ENCODE measurements around the gene PDYN. TPM values are rescaled to one million over a fixed set of nuclear protein-coding genes. Genes with fewer than 3 reads are reported as not detected.

Gene PDYN
- total and polyA plus RNA-seq, 2 donors (not counting 1 experiment from before 2014, with no cell fraction given), result not detected

- Histone ChIP-seq H3K9me3 (ENCODE audit: control extremely low read depth in 1 of 3, control insufficient read depth in 2 of 3, insufficient read depth in 1 of 3, low read length in 2 of 3) (no peaks in the 10 kb centered on the region), H3K27me3 (replicated peaks in 1 of 4; ENCODE audit: control extremely low read depth in 1 of 4, control insufficient read depth in 3 of 4, insufficient read depth in 4 of 4, low read length in 3 of 4) (peaks cover 0 to 32% (median 14%) of the 10 kb centered on the region in 4 experiments), H3K27ac (ENCODE audit: low read length in 2 of 2) (no peak overlapping the region), H3K4me1 (ENCODE audit: control insufficient read depth in 2 of 2, insufficient read depth in 2 of 2, low read length in 2 of 2) (no peaks in the 10 kb centered on the region), H3K9ac (ENCODE audit: low read length) (no peak overlapping the region), H4K20me1 (ENCODE audit: control insufficient read depth, insufficient read depth, low read length, poor library complexity, severe bottlenecking) (no peaks in the 10 kb centered on the region), H3K79me2 (ENCODE audit: control insufficient read depth, insufficient read depth, low read length) (no peaks in the 10 kb centered on the region), H3K36me3 (replicated peaks in 1 of 2; ENCODE audit: control extremely low read depth in 1 of 2, control insufficient read depth in 1 of 2, extremely low read depth in 1 of 2, insufficient read depth in 2 of 2, low read length in 1 of 2) (no peaks in the 10 kb centered on the region), H3K4me3 (ENCODE audit: control extremely low read depth in 1 of 5, extremely low read depth in 1 of 5, insufficient read depth in 1 of 5, low read depth in 2 of 5, low read length in 4 of 5) (no peak overlapping the region), H2AFZ (ENCODE audit: insufficient read depth, low read depth, low read length, poor library complexity, severe bottlenecking) (no peak overlapping the region), H3K4me2 (replicated peaks; ENCODE audit: low read depth, low read length, poor library complexity, severe bottlenecking) (no peak overlapping the region)
- H3K27me3 Mint-ChIP-seq, result peaks cover 74% of the 10 kb centered on the region
- no peaks in the 10 kb centered on the region for H3K4me1 Mint-ChIP-seq
- no peaks in the 10 kb centered on the region for H3K9me3 Mint-ChIP-seq (ENCODE audit: insufficient read depth)
- intact Hi-C loops (cut with micrococcal nuclease), result no loop called here
- no peak overlapping the region for H3K27ac Mint-ChIP-seq
- H3K4me3 Mint-ChIP-seq, result no peak overlapping the region
- no peak for ATAC-seq (ENCODE audit: low read depth)
- ChIA-PET POLR2A (no interaction called here), CTCF (no interaction called here)
- TF ChIP-seq EZH2 (IDR thresholded peaks at IDR 0.05; ENCODE audit: borderline replicate concordance, insufficient read depth, low read depth, low read length, poor library complexity, severe bottlenecking) (no peak), CTCF (IDR thresholded peaks at IDR 0.05) (no peak)
- 96% methylated on average over 13 of the region's 14 CpGs for WGBS (ENCODE audit: insufficient coverage)
- no peak for DNase-seq
These were observed 769 bp upstream of the PDYN start for GRCh38 chr20:1994627-1995026.

GRCh38 chr20:1992359-1993110, 1.3 kb downstream of the PDYN start:
- Histone ChIP-seq H3K4me3 (ENCODE audit: control extremely low read depth in 1 of 5, extremely low read depth in 1 of 5, insufficient read depth in 1 of 5, low read depth in 2 of 5, low read length in 4 of 5) (no peak overlapping the region), H3K9me3 (ENCODE audit: control extremely low read depth in 1 of 3, control insufficient read depth in 2 of 3, insufficient read depth in 1 of 3, low read length in 2 of 3) (no peaks in the 10 kb centered on the region), H3K27me3 (replicated peaks in 1 of 4; ENCODE audit: control extremely low read depth in 1 of 4, control insufficient read depth in 3 of 4, insufficient read depth in 4 of 4, low read length in 3 of 4) (peaks cover 0 to 35% (median 14%) of the 10 kb centered on the region in 4 experiments), H3K79me2 (ENCODE audit: control insufficient read depth, insufficient read depth, low read length) (no peaks in the 10 kb centered on the region), H3K4me1 (ENCODE audit: control insufficient read depth in 2 of 2, insufficient read depth in 2 of 2, low read length in 2 of 2) (no peaks in the 10 kb centered on the region), H3K9ac (ENCODE audit: low read length) (no peak overlapping the region), H3K36me3 (replicated peaks in 1 of 2; ENCODE audit: control extremely low read depth in 1 of 2, control insufficient read depth in 1 of 2, extremely low read depth in 1 of 2, insufficient read depth in 2 of 2, low read length in 1 of 2) (no peaks in the 10 kb centered on the region), H2AFZ (ENCODE audit: insufficient read depth, low read depth, low read length, poor library complexity, severe bottlenecking) (no peak overlapping the region), H3K4me2 (replicated peaks; ENCODE audit: low read depth, low read length, poor library complexity, severe bottlenecking) (no peak overlapping the region), H4K20me1 (ENCODE audit: control insufficient read depth, insufficient read depth, low read length, poor library complexity, severe bottlenecking) (no peaks in the 10 kb centered on the region), H3K27ac (ENCODE audit: low read length in 2 of 2) (no peak overlapping the region)
- no peak for TF ChIP-seq CTCF (IDR thresholded peaks at IDR 0.05)
- no peak for ATAC-seq (ENCODE audit: low read depth)
- H3K4me3 Mint-ChIP-seq, result no peak overlapping the region
- 56% methylated on average over 4 of the region's 8 CpGs for WGBS (ENCODE audit: insufficient coverage)
- H3K27ac Mint-ChIP-seq, result no peak overlapping the region
- intact Hi-C loops (cut with micrococcal nuclease), result no loop called here
- POLR2A ChIA-PET, result interaction anchor here (0.6 kb wide), 1 partner anchor 18 kb away, joined by 6 read pairs; no protein-coding TSS in a partner anchor
- H3K27me3 Mint-ChIP-seq, result peaks cover 61% of the 10 kb centered on the region
- no peaks in the 10 kb centered on the region for H3K4me1 Mint-ChIP-seq
- H3K9me3 Mint-ChIP-seq (ENCODE audit: insufficient read depth), result no peaks in the 10 kb centered on the region
- CTCF ChIA-PET, result no interaction called here
- no peak for DNase-seq

All from B cell (primary cell).